ENCODE measurements around the gene UTS2.

DNA sequence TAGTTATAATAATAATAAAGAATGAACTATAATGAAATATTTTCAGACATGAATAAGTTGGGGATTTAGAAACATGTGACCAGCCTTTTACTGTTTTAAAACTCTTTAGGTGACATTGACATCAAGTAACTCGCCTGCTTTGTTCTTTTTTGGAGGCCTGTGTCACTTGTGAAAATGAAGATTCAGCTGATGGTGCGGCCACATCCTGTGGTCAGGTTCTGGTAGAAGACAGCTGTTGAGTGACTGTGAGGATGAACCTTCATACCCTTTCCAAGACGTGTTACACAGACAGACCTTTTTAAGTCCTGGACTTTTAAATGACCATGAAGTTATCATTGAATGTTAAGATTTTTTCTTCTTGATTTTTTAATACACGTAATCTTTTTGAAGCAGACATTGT is 10.3 kb downstream of the UTS2 start:
- TF ChIP-seq CTCF (IDR thresholded peaks at IDR 0.05) (no peak), POLR2A (IDR thresholded peaks at IDR 0.05) (no peak)
